Bronchial epithelial cell (primary cell): ENCODE measurements around the gene MAK. TPM values are rescaled to one million over a fixed set of nuclear protein-coding genes. Genes with fewer than 3 reads are reported as not detected.
"Not testable (repeated sequence)": the region's sequence is repeated elsewhere in the genome, so short reads cannot be mapped to it uniquely, and the experiment has no call there.

Experiments
- DNase-seq: peaks from one replicate; pipeline ENCODE4 v3.0.0-alpha.2; 2010; ENCODE audit warnings: low read depth
- FAIRE-seq: peaks from 2 replicates; lab custom pipeline; 2011; peaks lifted over from hg19 to GRCh38; lab: Jason Lieb, UNC
- H3K27me3 ChIP-seq: 2 replicates; pipeline ENCODE4 v1.5.1; 2011; ENCODE audit warnings: low read length; ENCODE audit not compliant: control insufficient read depth, insufficient read depth
- H3K36me3 ChIP-seq: 2 replicates; pipeline ENCODE4 v1.5.1; 2011; ENCODE audit warnings: low read length; ENCODE audit not compliant: control insufficient read depth, insufficient read depth
- H3K4me3 ChIP-seq: 2 replicates; pipeline ENCODE4 v1.5.1; 2011; ENCODE audit warnings: mild to moderate bottlenecking, low read depth, low read length, control low read depth
- total RNA-seq: library from RNA; depleted of rRNA; stranded (reverse); fragments of >200 nt; gene quantifications from 2 replicates; pipeline ENCODE4 v1.2.1, GENCODE V29; 2014
- TF ChIP-seq, protein P1 (sequence below): IDR thresholded peaks from 2 replicates; pipeline ENCODE4 v1.5.1; 2011; ENCODE audit warnings: mild to moderate bottlenecking, moderate library complexity, low read length, control low read depth, inconsistent platforms; ENCODE audit not compliant: insufficient read depth, severe bottlenecking

MAK gene
- total RNA-seq, 1 donor from 2014 or later = not detected

- Histone ChIP-seq H3K4me3 (no peak overlapping the region), H3K27me3 (no peaks in the 10 kb centered on the region), H3K36me3 (peaks cover 14% of the 10 kb centered on the region)
- TF ChIP-seq, protein P1, sequence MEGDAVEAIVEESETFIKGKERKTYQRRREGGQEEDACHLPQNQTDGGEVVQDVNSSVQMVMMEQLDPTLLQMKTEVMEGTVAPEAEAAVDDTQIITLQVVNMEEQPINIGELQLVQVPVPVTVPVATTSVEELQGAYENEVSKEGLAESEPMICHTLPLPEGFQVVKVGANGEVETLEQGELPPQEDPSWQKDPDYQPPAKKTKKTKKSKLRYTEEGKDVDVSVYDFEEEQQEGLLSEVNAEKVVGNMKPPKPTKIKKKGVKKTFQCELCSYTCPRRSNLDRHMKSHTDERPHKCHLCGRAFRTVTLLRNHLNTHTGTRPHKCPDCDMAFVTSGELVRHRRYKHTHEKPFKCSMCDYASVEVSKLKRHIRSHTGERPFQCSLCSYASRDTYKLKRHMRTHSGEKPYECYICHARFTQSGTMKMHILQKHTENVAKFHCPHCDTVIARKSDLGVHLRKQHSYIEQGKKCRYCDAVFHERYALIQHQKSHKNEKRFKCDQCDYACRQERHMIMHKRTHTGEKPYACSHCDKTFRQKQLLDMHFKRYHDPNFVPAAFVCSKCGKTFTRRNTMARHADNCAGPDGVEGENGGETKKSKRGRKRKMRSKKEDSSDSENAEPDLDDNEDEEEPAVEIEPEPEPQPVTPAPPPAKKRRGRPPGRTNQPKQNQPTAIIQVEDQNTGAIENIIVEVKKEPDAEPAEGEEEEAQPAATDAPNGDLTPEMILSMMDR = no peak
- no peak for FAIRE-seq
- no peak for DNase-seq
These were observed 88.6 kb downstream of the MAK start for GRCh38 chr6:10749734-10750133.

- Histone ChIP-seq H3K27me3 (no peaks in the 10 kb centered on the region), H3K4me3 (peak within 1 kb of the TSS; percentile 70), H3K36me3 (peaks cover 8% of the 10 kb centered on the region)
- FAIRE-seq (no peak), DNase-seq (peak; percentile 89)
- TF ChIP-seq, protein P1 = no peak
These were observed 90.9 kb downstream of the MAK start, which contains the start of gene TMEM14B for GRCh38 chr6:10747251-10747972. Gene TMEM14B, plus strand, starts transcription at chr6:10747805. Its CDS starts 1,441 bp downstream, at chr6:10749246.

- H3K36me3 ChIP-seq = peaks cover 8% of the 10 kb centered on the region
- FAIRE-seq = no peak
- TF ChIP-seq, protein P1 = no peak
- H3K27me3 ChIP-seq = no peaks in the 10 kb centered on the region
- no peak for DNase-seq
- peak overlapping the region; percentile 70 for H3K4me3 ChIP-seq
These were observed 91.5 kb downstream of the MAK start for GRCh38 chr6:10746915-10747250.

DNA sequence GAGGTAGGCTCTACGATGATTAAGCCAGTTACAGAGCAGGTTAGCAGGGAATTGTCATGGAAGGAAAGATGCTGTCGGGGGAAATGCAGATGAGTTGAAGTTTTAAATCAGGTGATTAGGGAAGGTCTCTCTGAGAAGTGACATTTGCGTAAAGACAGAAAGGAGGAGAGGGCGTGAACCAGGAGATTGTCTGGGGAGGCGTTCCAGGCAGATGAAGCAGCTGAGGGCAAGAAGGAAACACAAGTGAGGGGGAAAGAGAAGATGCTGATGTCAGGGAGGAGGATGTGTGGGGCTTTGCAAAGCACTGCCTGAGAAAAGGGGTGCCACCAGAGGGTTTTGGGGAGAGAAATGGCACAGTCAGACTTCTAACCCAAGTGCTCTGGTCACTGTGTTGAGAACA, 93.2 kb downstream of the MAK start:
- DNase-seq (no peak), FAIRE-seq (no peak)
- H3K27me3 ChIP-seq = no peaks in the 10 kb centered on the region
- TF ChIP-seq, protein P1 = no peak
- H3K36me3 ChIP-seq = peaks cover 2% of the 10 kb centered on the region
- no peak overlapping the region for H3K4me3 ChIP-seq

- H3K27me3 ChIP-seq = no peaks in the 10 kb centered on the region
- FAIRE-seq = no peak
- no peak for DNase-seq
- TF ChIP-seq, protein P1 = no peak
- peaks cover 1% of the 10 kb centered on the region for H3K36me3 ChIP-seq
- H3K4me3 ChIP-seq = no peak overlapping the region
These were observed 94.8 kb downstream of the MAK start for GRCh38 chr6:10743515-10743914.

DNA sequence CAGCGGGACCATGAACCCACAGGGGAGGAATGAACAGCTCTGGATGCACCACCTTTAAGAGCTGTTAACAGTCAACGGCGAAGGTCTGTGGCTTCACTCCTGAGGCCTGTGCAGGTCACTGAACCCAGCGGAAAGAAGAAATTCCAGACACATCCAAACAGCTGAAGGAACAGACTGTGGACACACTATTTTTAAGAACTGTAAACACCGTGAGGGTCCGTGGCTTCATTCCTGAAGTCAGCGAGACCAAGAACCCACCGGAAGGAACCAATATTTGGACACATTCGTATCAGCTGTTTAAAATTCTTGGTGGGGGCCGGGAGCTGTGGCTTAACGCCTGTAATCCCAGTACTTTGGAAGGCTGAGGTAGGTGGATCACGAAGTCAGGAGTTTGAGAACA, 96.1 kb downstream of the MAK start:
- FAIRE-seq = no peak
- no peak for DNase-seq
- Histone ChIP-seq H3K36me3 (peaks cover 1% of the 10 kb centered on the region), H3K4me3 (no peak overlapping the region), H3K27me3 (no peaks in the 10 kb centered on the region)
- TF ChIP-seq, protein P1 = no peak

DNA sequence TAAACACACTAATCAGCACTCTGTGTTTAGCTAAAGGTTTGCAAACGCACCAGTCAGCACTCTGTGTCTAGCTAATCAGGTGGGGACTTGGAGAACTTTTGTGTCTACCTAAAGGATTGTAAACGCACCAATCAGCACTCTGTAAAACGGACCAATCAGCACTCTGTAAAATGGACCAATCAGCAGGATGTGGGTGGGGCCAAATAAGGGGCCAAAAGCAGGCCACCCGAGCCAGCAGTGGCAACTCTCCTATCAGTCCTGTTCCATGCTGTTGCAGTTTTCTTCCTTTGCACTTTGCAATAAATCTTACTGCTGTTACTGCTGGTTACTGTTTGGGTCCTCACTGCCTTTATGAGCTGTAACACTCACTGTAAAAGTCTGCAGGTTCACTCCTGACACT, 96.7 kb downstream of the MAK start:
- not testable (repeated sequence) for H3K4me3 ChIP-seq, FAIRE-seq, H3K36me3 ChIP-seq, H3K27me3 ChIP-seq, DNase-seq
